Renal cortical epithelial cell (primary cell): ENCODE measurements around the gene LZTS3. TPM values are rescaled to one million over a fixed set of nuclear protein-coding genes. Genes with fewer than 3 reads are reported as not detected.
"Not testable (repeated sequence)": the region's sequence is repeated elsewhere in the genome, so short reads cannot be mapped to it uniquely, and the experiment has no call there.

Experiments used
- DNase-seq: peaks from one replicate; pipeline ENCODE4 v3.0.0-alpha.2; 2011; ENCODE audit warnings: low read depth
- total RNA-seq: library from RNA; depleted of rRNA; stranded (reverse); fragments of >200 nt; gene quantifications from 2 replicates; pipeline ENCODE4 v1.2.3, GENCODE V29; 2014

The LZTS3 gene
- total RNA-seq, 1 donor from 2014 or later: 23.5 TPM

- peak; percentile 33 for DNase-seq
Observed at GRCh38 chr20:3135507-3136070, 37.8 kb downstream of the LZTS3 start.

- no peak for DNase-seq
Observed at GRCh38 chr20:3134151-3134550, 39.2 kb downstream of the LZTS3 start.

GRCh38 chr20:3133155-3133554 is 40.2 kb downstream of the LZTS3 start:
- no peak for DNase-seq

- no peak for DNase-seq
Observed at GRCh38 chr20:3130051-3130600, 43.2 kb downstream of the LZTS3 start.

GRCh38 chr20:3129094-3129493 is 44.3 kb downstream of the LZTS3 start:
- DNase-seq: no peak

GRCh38 chr20:3128275-3128984 is 44.9 kb downstream of the LZTS3 start:
- DNase-seq: no peak

- DNase-seq: no peak
Observed at GRCh38 chr20:3126527-3126859, 46.9 kb downstream of the LZTS3 start.

GRCh38 chr20:3125776-3126526 is 47.4 kb downstream of the LZTS3 start:
- not testable (repeated sequence) for DNase-seq

- DNase-seq: not testable (repeated sequence)
Observed at GRCh38 chr20:3124773-3125560, 48.4 kb downstream of the LZTS3 start.

GRCh38 chr20:3124163-3124562 is 49.2 kb downstream of the LZTS3 start:
- not testable (repeated sequence) for DNase-seq

GRCh38 chr20:3123542-3123941 is 49.8 kb downstream of the LZTS3 start:
- no peak for DNase-seq

- no peak for DNase-seq
Observed at GRCh38 chr20:3121955-3122610, 51.3 kb downstream of the LZTS3 start.

GRCh38 chr20:3121271-3121911 is 52.0 kb downstream of the LZTS3 start:
- DNase-seq: no peak

- DNase-seq: no peak
Observed at GRCh38 chr20:3119044-3119443, 54.3 kb downstream of the LZTS3 start.

GRCh38 chr20:3117839-3118379 is 55.4 kb downstream of the LZTS3 start:
- DNase-seq: peak; percentile 79

- DNase-seq: no peak
Observed at GRCh38 chr20:3116341-3116740, 57.0 kb downstream of the LZTS3 start.

- peak; percentile 30 for DNase-seq
Observed at GRCh38 chr20:3115190-3116107, 57.9 kb downstream of the LZTS3 start.
